Skeletal muscle satellite cell (primary cell): ENCODE results near the gene CD58.

Experiments
- H3K27me3 ChIP-seq: 2 replicates; pipeline ENCODE4 v1.7.0; 2013; ENCODE audit warnings: low read length; ENCODE audit not compliant: control insufficient read depth, insufficient read depth
- H3K36me3 ChIP-seq: 2 replicates; pipeline ENCODE4 v1.7.0; 2013; ENCODE audit warnings: mild to moderate bottlenecking, control low read depth, low read length; ENCODE audit not compliant: insufficient read depth
- H3K4me1 ChIP-seq: 2 replicates; pipeline ENCODE4 v1.7.0; 2013; ENCODE audit warnings: low read length; ENCODE audit not compliant: control insufficient read depth, insufficient read depth
- H3K4me2 ChIP-seq: 2 replicates; pipeline ENCODE4 v1.7.0; 2013; ENCODE audit warnings: mild to moderate bottlenecking, low read length
- H3K4me3 ChIP-seq: 2 replicates; pipeline ENCODE4 v1.7.0; 2013; ENCODE audit warnings: low read length
- H3K9ac ChIP-seq: 2 replicates; pipeline ENCODE4 v1.7.0; 2013; ENCODE audit warnings: mild to moderate bottlenecking, low read depth, low read length, moderate library complexity
- H3K9me3 ChIP-seq: replicated peaks from 2 replicates; pipeline ENCODE4 v1.7.0; 2013; ENCODE audit warnings: mild to moderate bottlenecking, control low read depth, low read length

Gene CD58

DNA sequence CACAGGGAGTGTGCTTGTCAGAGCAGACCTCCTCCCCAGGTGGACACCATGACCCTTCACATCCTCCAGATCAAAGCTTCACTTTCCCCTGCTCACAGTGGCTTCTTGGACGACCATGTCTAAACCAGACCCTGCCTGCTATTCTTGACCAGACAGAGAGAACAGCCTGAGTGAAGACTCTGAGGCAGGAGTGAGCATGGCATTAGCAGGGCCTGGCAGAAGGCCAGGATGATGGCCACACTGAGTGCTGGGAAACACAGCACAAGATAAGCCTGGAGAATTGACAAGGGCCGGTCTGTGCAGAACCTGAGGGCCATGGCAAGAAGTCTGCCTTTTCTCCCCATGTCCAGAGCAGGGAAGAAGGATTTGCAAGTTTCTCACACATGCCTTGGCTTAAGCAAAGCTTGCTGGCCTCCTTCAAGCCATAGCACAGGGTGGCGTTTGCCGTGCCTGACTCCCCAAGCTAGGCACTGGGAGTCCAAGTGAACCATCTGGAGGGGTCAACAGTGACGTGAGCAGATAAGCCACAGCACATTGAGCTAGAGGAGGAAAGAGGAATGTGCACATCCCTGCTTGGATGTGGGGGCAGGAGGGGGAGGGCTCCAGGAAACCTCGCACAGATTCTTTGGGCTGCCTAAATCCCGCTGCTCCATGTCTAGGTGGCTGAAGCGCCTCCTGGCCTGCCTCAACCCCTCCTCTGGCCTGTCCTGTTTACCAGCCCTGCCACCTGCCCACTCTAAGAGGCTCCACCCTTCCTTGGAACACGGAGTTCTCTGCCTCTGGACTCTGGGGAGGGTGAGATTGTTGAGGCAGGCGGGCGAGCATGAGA, 87.1 kb downstream of the CD58 start:
- Histone ChIP-seq H3K4me1 (peaks cover 14% of the 10 kb centered on the region), H3K9ac (no peak overlapping the region), H3K36me3 (no peaks in the 10 kb centered on the region), H3K9me3 (no peaks in the 10 kb centered on the region), H3K4me2 (no peak overlapping the region), H3K27me3 (peaks cover 14% of the 10 kb centered on the region), H3K4me3 (no peak overlapping the region)

GRCh38 chr1:116482490-116482889, 88.3 kb downstream of the CD58 start:
- H3K4me1 ChIP-seq = peaks cover 14% of the 10 kb centered on the region
- H3K9ac ChIP-seq = no peak overlapping the region
- H3K4me3 ChIP-seq = no peak overlapping the region
- peaks cover 17% of the 10 kb centered on the region for H3K27me3 ChIP-seq
- no peaks in the 10 kb centered on the region for H3K36me3 ChIP-seq
- H3K9me3 ChIP-seq = no peaks in the 10 kb centered on the region
- no peak overlapping the region for H3K4me2 ChIP-seq

- H3K27me3 ChIP-seq = peaks cover 17% of the 10 kb centered on the region
- peaks cover 14% of the 10 kb centered on the region for H3K4me1 ChIP-seq
- H3K9ac ChIP-seq = no peak overlapping the region
- no peak overlapping the region for H3K4me2 ChIP-seq
- no peaks in the 10 kb centered on the region for H3K9me3 ChIP-seq
- no peaks in the 10 kb centered on the region for H3K36me3 ChIP-seq
- H3K4me3 ChIP-seq = no peak overlapping the region
Measured at GRCh38 chr1:116481934-116482333, 88.9 kb downstream of the CD58 start.

GRCh38 chr1:116478621-116479020, 92.2 kb downstream of the CD58 start:
- no peak overlapping the region for H3K4me2 ChIP-seq
- no peak overlapping the region for H3K9ac ChIP-seq
- no peaks in the 10 kb centered on the region for H3K36me3 ChIP-seq
- H3K4me3 ChIP-seq = no peak overlapping the region
- H3K4me1 ChIP-seq = no peaks in the 10 kb centered on the region
- H3K9me3 ChIP-seq = no peaks in the 10 kb centered on the region
- peaks cover 14% of the 10 kb centered on the region for H3K27me3 ChIP-seq

GRCh38 chr1:116477429-116477828, 93.4 kb downstream of the CD58 start:
- H3K4me3 ChIP-seq = no peak overlapping the region
- H3K36me3 ChIP-seq = no peaks in the 10 kb centered on the region
- H3K4me1 ChIP-seq = no peaks in the 10 kb centered on the region
- no peaks in the 10 kb centered on the region for H3K9me3 ChIP-seq
- H3K4me2 ChIP-seq = no peak overlapping the region
- H3K27me3 ChIP-seq = peaks cover 7% of the 10 kb centered on the region
- H3K9ac ChIP-seq = no peak overlapping the region

DNA sequence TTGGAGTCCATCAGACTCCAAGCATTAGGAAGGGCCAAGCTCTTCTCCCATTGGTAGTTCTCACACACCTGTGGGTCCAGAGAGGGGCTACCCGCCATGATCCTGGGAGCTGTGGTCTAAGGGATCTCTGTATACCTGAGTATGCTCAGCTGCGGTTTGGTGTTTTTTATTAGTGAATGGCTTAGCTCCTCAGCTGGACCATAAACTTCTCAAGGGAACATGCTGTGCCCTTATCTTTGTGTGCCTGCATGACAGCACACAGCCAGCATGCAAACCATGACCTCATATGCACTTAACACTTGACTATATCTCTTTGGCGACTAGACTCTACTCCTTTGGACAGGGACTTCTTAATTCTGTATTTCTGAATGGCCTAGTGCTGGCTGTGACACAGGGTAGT, 94.5 kb downstream of the CD58 start:
- Histone ChIP-seq H3K36me3 (no peaks in the 10 kb centered on the region), H3K4me3 (no peak overlapping the region), H3K9me3 (no peaks in the 10 kb centered on the region), H3K27me3 (peaks cover 7% of the 10 kb centered on the region), H3K9ac (no peak overlapping the region), H3K4me1 (no peaks in the 10 kb centered on the region), H3K4me2 (no peak overlapping the region)

DNA sequence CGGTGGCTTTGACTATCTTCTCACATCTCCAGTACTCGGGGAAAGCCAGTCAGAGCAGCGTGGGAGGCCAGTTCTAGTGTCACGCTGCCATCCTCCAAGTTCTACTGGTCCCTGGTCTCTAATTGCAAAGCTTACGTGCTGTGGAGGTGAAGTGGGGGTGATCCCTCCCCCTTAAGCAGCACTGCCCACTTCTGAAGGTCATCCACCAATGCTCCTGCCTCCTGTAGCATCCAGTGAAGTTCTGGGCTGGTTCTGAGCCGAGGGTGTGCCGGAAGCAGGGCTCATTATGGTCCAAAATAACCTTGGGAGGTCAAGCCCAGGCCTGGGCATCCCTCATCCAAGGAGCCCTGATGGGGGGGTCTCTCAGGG, 95.0 kb downstream of the CD58 start:
- Histone ChIP-seq H3K9ac (no peak overlapping the region), H3K4me2 (no peak overlapping the region), H3K36me3 (no peaks in the 10 kb centered on the region), H3K4me1 (no peaks in the 10 kb centered on the region), H3K4me3 (no peak overlapping the region), H3K27me3 (peaks cover 7% of the 10 kb centered on the region), H3K9me3 (no peaks in the 10 kb centered on the region)

DNA sequence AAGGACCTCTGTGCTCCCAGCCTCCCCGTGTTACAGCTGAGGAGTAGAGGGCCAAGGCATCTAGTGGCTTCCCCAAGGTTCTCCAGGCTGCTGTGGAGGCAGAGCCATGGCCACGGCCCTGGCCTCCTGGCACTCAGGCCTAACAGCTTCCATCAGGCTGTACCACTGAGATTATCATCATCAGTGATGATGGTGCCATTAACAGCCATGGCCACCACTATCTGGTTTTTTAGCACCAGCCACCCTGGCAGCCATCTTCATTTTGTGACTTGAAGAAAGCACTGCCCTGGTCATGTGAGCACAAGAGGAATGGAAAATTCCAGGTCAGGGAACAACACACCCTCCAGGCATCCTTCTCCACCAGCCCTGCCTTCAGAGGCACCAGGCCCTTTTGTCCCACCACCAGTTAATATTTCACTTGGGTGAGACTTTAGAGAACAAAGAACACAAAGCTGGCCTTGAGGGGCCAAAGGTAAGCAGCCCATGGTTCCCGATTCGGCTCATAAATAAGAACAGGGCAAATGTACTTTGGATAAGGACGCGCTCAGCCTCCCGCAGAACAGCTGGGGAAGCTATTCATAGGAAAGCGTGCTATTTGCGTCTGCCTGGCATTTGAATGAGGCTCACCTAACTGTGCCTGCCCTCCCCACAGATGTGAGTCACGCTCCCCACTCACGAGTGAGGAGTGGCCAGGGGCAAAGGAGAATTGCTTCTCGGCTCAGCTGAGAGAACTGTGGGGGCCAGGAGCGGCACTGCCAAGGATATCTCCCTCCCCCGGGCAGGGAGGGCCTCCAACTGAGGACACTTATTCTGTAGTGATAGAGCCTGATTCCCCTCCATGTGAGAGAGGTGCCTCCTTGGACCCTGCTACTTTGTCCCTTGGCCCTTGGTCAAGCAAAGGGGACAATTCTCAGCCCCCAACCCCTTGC, 95.6 kb downstream of the CD58 start:
- no peaks in the 10 kb centered on the region for H3K9me3 ChIP-seq
- H3K27me3 ChIP-seq = peaks cover 7% of the 10 kb centered on the region
- no peak overlapping the region for H3K9ac ChIP-seq
- no peak overlapping the region for H3K4me3 ChIP-seq
- H3K36me3 ChIP-seq = no peaks in the 10 kb centered on the region
- H3K4me2 ChIP-seq = no peak overlapping the region
- H3K4me1 ChIP-seq = no peaks in the 10 kb centered on the region

DNA sequence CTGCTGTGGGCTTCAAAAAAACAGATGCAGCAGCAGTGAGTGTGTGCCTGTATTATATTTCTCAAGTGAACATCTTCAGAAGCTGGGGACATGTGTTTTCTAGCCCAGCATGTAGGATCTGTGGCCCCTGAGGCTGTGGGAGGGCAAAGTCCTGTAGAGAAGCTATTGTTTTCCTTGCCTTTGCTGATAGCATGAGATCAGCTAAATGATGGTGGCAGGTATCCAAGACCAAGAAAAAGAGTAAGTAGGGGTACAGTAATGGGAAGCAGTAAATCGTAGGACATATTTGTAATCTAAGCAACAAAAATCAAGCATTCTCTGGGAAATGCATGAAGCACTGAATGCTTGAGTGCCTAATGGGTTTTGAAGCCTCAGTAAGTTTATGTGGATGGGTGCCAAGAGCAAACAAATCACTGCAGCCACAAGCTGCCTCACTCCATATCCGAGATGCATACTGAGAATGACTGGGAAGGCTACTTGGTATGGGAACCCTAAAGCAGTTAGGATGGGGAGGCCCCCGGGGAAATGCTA, 98.3 kb downstream of the CD58 start:
- Histone ChIP-seq H3K4me1 (no peaks in the 10 kb centered on the region), H3K9ac (no peak overlapping the region), H3K4me3 (no peak overlapping the region)

DNA sequence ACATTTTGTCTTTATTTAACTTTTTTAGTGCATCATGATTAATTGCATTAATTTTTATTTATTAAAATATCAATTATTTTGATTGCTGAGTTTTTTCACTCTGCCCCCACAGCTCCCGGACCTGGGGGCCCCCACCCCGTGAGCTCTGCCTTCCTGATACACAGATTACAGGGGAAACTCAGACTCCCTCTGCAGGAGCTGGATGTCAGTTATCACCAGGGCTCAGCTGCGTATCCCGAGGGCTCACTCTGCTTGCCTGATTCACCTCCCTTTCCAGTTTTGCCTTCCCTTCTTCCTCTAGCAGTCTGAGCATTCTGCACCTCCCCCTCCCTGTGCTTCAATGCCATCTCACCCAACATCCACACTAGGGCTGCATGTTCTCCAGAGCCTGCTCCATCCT, 99.6 kb downstream of the CD58 start:
- H3K36me3 ChIP-seq = no peaks in the 10 kb centered on the region
- peaks cover 9% of the 10 kb centered on the region for H3K27me3 ChIP-seq
- H3K4me2 ChIP-seq = no peak overlapping the region
- no peak overlapping the region for H3K4me3 ChIP-seq
- H3K4me1 ChIP-seq = no peaks in the 10 kb centered on the region
- H3K9ac ChIP-seq = no peak overlapping the region
- H3K9me3 ChIP-seq = no peaks in the 10 kb centered on the region

More for the DNA sequence above, 98.3 kb downstream of the CD58 start:
- H3K9me3 ChIP-seq = no peaks in the 10 kb centered on the region
- H3K36me3 ChIP-seq = no peaks in the 10 kb centered on the region
- no peak overlapping the region for H3K4me2 ChIP-seq
- H3K27me3 ChIP-seq = no peaks in the 10 kb centered on the region

DNA sequence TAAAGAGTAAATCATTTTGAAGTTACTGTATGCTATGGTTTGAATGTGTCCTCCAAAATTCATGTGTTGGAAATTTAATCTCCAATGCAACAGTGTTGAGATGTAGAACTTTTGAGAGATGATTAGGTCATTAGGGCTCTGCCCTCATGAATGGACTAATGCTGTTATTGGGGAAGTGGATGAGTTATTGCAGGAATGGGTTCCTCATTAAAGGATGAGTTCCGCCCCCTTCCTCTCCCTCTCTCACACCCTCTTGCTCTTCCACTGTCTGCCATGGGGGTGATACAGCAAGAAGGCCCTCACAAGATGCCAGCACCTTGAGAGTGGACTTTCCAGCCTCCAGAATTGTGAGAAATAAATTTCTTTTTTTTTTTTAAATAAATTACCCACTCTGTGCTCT, 100.2 kb downstream of the CD58 start:
- H3K36me3 ChIP-seq = no peaks in the 10 kb centered on the region
- H3K4me3 ChIP-seq = no peak overlapping the region
- H3K27me3 ChIP-seq = peaks cover 13% of the 10 kb centered on the region
- H3K9me3 ChIP-seq = no peaks in the 10 kb centered on the region
- no peak overlapping the region for H3K4me2 ChIP-seq
- no peak overlapping the region for H3K9ac ChIP-seq
- no peaks in the 10 kb centered on the region for H3K4me1 ChIP-seq
